ENCODE results near the gene ZBTB21. TPM values are rescaled to one million over a fixed set of nuclear protein-coding genes. Genes with fewer than 3 reads are reported as not detected.

ZBTB21 gene
- total and polyA plus RNA-seq, 2 of the 4 experiments (the other 2 are of a cell fraction), result 6.8 to 12.0 TPM

DNA sequence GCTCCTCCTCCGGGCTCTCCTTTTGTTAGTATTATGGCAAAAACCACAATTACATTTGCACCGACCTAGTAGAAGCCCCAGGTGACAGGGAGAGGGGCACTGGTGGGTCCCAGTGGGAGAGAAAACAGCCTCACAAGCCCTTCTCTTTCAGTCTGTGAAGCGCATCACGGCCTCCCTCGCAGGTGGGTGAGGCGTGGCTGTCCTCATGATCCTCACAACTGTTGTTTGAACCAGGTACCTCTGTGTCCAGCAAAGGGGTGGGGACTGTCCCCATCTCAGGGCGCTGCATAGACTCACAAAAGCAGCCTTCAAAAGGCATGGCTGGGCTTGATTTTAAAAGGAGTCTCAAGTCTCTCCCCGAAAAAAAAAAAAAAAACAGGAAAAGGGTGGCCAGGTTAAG, 48.4 kb downstream of the ZBTB21 start:
- no peaks in the 10 kb centered on the region for H3K36me3 ChIP-seq (ENCODE audit: control insufficient read depth, insufficient read depth, low read length)
- H4K5ac ChIP-seq (ENCODE audit: low read depth, low read length), result peak overlapping the region; percentile 1; the same call in 1 of the 2 replicates
- peak overlapping the region; percentile 38 for H4K91ac ChIP-seq (ENCODE audit: insufficient read depth, low read depth, low read length)
- no TSS peak for BruUV-seq (replicated peaks)
- peak overlapping the region; percentile 3; the same call in 1 of the 2 replicates for H3K18ac ChIP-seq (ENCODE audit: low read depth, low read length)
- intact Hi-C loops (cut with micrococcal nuclease), result no loop called here
- peak overlapping the region; percentile 13; the same call in 1 of the 2 replicates for H3K4me2 ChIP-seq (ENCODE audit: low read depth, low read length)
- no peak for TF ChIP-seq CTCF (conservative IDR thresholded peaks at IDR 0.05; ENCODE audit: low read depth, low read length)
- no peak for TF ChIP-seq CHD1 (IDR thresholded peaks at IDR 0.05; ENCODE audit: low read depth, low read length)
- TF ChIP-seq MXI1 (IDR thresholded peaks at IDR 0.05; ENCODE audit: borderline replicate concordance, low read depth, low read length), result no peak
- no peak for TF ChIP-seq SMC3 (IDR thresholded peaks at IDR 0.05; ENCODE audit: low read depth, low read length)
- no peak for TF ChIP-seq RFX5 (IDR thresholded peaks at IDR 0.05; ENCODE audit: low read depth, low read length)
- TF ChIP-seq MAZ (IDR thresholded peaks at IDR 0.05; ENCODE audit: borderline replicate concordance, low read depth, low read length), result no peak
- TF ChIP-seq RCOR1 (IDR thresholded peaks at IDR 0.05; ENCODE audit: insufficient replicate concordance, low read length), result no peak
- TF ChIP-seq, protein P1, sequence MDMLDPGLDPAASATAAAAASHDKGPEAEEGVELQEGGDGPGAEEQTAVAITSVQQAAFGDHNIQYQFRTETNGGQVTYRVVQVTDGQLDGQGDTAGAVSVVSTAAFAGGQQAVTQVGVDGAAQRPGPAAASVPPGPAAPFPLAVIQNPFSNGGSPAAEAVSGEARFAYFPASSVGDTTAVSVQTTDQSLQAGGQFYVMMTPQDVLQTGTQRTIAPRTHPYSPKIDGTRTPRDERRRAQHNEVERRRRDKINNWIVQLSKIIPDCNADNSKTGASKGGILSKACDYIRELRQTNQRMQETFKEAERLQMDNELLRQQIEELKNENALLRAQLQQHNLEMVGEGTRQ (IDR thresholded peaks at IDR 0.05; ENCODE audit: low read depth, low read length), result no peak
- no peak for TF ChIP-seq NFE2L2 (IDR thresholded peaks at IDR 0.05; ENCODE audit: low read depth, low read length)
- no peak for ATAC-seq (ENCODE audit: low read depth)
- CTCF ChIA-PET, result no interaction called here
- H2AK9ac ChIP-seq (replicated peaks; ENCODE audit: low read depth, low read length, poor library complexity), result peak overlapping the region; percentile 17
- peaks cover 14% of the 10 kb centered on the region for H3K4me1 ChIP-seq (ENCODE audit: control insufficient read depth, insufficient read depth, low read length)
- 0 out of 2 replicates have a peak, but pooled peaks cover 1% of the 10 kb centered on the region for H3K27me3 ChIP-seq (ENCODE audit: control insufficient read depth, insufficient read depth, low read length)
- H3K9me1 ChIP-seq (ENCODE audit: insufficient read depth, low read length), result peaks cover 16% of the 10 kb centered on the region
- H3K23ac ChIP-seq (ENCODE audit: low read depth, low read length), result no peak overlapping the region
- H2AK5ac ChIP-seq (ENCODE audit: low read depth, low read length), result peak overlapping the region; percentile 73
- no peak for DNase-seq
- H3K27ac ChIP-seq (ENCODE audit: insufficient read depth, low read length), result no peak overlapping the region
- peak overlapping the region; percentile 84 for H2AFZ ChIP-seq (replicated peaks; ENCODE audit: low read length, poor library complexity)
- H4K20me1 ChIP-seq (ENCODE audit: insufficient read depth, low read length), result no peaks in the 10 kb centered on the region
- no peaks in the 10 kb centered on the region for H3K9me3 ChIP-seq (ENCODE audit: control insufficient read depth, insufficient read depth, low read length)
- peak overlapping the region; percentile 33 for H3K4ac ChIP-seq (ENCODE audit: low read depth, low read length)
- H2BK20ac ChIP-seq (ENCODE audit: low read depth, low read length), result peak overlapping the region; percentile 43
- in situ Hi-C loops (cut with MboI; ENCODE audit: low sequenced_read_pairs), result loop anchor here (5.0 kb wide), 1 partner anchor 36 kb away; no protein-coding TSS in a partner anchor
- 0 out of 4 replicates have a peak, but pooled peaks cover 0 to 3% of the 10 kb centered on the region in 2 experiments for H3K79me1 ChIP-seq (ENCODE audit: low read depth in 1 of 2, low read length in 2 of 2)
- H2BK15ac ChIP-seq (ENCODE audit: low read depth, low read length), result no peak overlapping the region; the same call in 1 of the 3 replicates
- no peak overlapping the region for H3K56ac ChIP-seq (ENCODE audit: extremely low read depth, insufficient read depth, low read length)
- H3K4me3 ChIP-seq (ENCODE audit: insufficient read depth, low read depth, low read length), result no peak overlapping the region
- peak overlapping the region; percentile 65; the same call in 1 of the 2 replicates for H2BK120ac ChIP-seq (ENCODE audit: low read depth, low read length)
- no peak overlapping the region for H3K9ac ChIP-seq (ENCODE audit: low read depth, low read length)
- peak overlapping the region in 1 of 2 experiments; percentile 55; a peak in 2 of 4 replicates for H4K8ac ChIP-seq (ENCODE audit: low read depth in 2 of 2, low read length in 2 of 2)
- H2BK5ac ChIP-seq (ENCODE audit: low read depth, low read length, poor library complexity, severe bottlenecking), result peak overlapping the region; percentile 54
- H3K14ac ChIP-seq (replicated peaks; ENCODE audit: low read depth, low read length), result peak overlapping the region; percentile 22
- POLR2A ChIA-PET (ENCODE audit: unreplicated experiment), result no interaction called here
- 20% methylated on average over 1 of the region's 8 CpGs; no CpG with 5 or more reads in 1 of the 2 experiments for WGBS, 2 experiments (ENCODE audit: extremely low coverage in 2 of 2, insufficient read length in 1 of 2)
- dilution Hi-C loops (cut with HindIII; ENCODE audit: low sequenced_read_pairs, unreplicated experiment), result no loop called here
